K562 (cell line): ENCODE data around the gene TRIM24.

Source experiments
- ESRRA ChIP-seq: fragments of 450-650 bp; IDR thresholded peaks from 2 replicates; pipeline ENCODE4 v1.6.1; 2014; ENCODE audit warnings: low read depth, mild to moderate bottlenecking, moderate library complexity, borderline replicate concordance
- TF ChIP-seq, protein P1 (sequence below): IDR thresholded peaks from 2 replicates; pipeline ENCODE4 v1.6.1; 2012; ENCODE audit warnings: low read depth, low read length, improper control_type of control experiment, borderline replicate concordance

DNA sequence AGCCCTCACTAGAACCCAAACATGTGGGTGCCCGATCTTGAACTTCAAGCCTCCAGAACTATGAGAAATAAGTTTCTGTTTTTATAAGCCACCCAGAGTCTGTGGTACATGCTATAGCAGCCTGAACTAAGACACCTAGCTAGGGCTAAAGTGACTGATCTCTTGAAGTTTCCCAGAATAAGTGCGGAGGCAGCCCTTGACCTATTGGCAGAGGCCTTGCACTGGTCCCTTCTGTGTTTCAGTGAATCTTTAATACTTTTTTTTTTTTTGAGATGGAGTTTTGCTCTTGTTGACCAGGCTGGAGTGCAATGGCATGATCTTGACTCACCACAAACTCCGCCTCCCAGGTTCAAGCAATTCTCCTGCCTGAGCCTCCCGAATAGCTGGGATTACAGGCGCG, 156.0 kb downstream of the TRIM24 start:
- TF ChIP-seq ESRRA: no peak
- TF ChIP-seq, protein P1, sequence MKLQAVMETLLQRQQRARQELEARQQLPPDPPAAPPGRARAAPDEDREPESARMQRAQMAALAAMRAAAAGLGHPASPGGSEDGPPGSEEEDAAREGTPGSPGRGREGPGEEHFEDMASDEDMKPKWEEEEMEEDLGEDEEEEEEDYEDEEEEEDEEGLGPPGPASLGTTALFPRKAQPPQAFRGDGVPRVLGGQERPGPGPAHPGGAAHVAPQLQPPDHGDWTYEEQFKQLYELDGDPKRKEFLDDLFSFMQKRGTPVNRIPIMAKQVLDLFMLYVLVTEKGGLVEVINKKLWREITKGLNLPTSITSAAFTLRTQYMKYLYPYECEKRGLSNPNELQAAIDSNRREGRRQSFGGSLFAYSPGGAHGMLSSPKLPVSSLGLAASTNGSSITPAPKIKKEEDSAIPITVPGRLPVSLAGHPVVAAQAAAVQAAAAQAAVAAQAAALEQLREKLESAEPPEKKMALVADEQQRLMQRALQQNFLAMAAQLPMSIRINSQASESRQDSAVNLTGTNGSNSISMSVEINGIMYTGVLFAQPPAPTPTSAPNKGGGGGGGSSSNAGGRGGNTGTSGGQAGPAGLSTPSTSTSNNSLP: no peak
